Lung (tissue), 5 donors: ENCODE results near the gene ZGPAT. TPM values are rescaled to one million over a fixed set of nuclear protein-coding genes. Genes with fewer than 3 reads are reported as not detected.

Experiments used
- polyA plus RNA-seq, 2 donors: library from polyadenylated mRNA; stranded (reverse); fragments of 200-250 nt; gene quantifications; one replicate each; pipeline ENCODE4 v1.2.1, GENCODE V29; 2013
- small RNA-seq: library from RNA; depleted of rRNA; stranded (forward); fragments of <200 nt; gene quantifications from one replicate; pipeline ENCODE3, GENCODE V24; 2014; ENCODE audit warnings: low replicate concordance
- total RNA-seq, 2 donors: library from RNA; depleted of rRNA in 1 of 2; stranded (reverse); fragments of >200 nt in 1 of 2; gene quantifications; one replicate each; pipeline ENCODE4 v1.2.1, GENCODE V29; 2014 to 2021
- donor health status: Bipolar disorder and iron deficiency.
- donor health status: healthy.
- donor health status: DM: yes; HTN: yes; CAD: no.

The ZGPAT gene
- total and polyA plus RNA-seq, 4 donors, result 18.3 to 45.0 (median 33.7) TPM

Small RNA genes within 50 kb of the gene (small RNA-seq; reads per million reads assigned to genes)
- gene LIME1 (not detected), gene TNFRSF6B (not detected)

Other genes starting within 250 kb of the ZGPAT start
- gene KCNQ2, start 235.4 kb upstream of the ZGPAT start, total RNA-seq, result 1 to 10 TPM in 1 of 2 donors, under 1 TPM in 1; 0.28 to 6.8 TPM
- under 1 TPM in 1 of 2 donors, not detected in 1; 0.18 TPM for gene KCNQ2, start 235.4 kb upstream of the ZGPAT start, polyA plus RNA-seq
- 1 to 10 TPM; 1.3 to 1.9 TPM for gene EEF1A2, start 209.0 kb upstream of the ZGPAT start, total RNA-seq
- under 1 TPM; 0.47 to 0.73 TPM for gene EEF1A2, start 209.0 kb upstream of the ZGPAT start, polyA plus RNA-seq
- gene PPDPF, start 187.3 kb upstream of the ZGPAT start, total RNA-seq, result 100 to 1,000 TPM in 1 of 2 donors, 10 to 100 TPM in 1; 36.9 to 545 TPM
- 100 to 1,000 TPM; 409 to 540 TPM for gene PPDPF, start 187.3 kb upstream of the ZGPAT start, polyA plus RNA-seq
- 1 to 10 TPM in 1 of 2 donors, under 1 TPM in 1; 0.34 to 5.1 TPM for gene PTK6, start 170.7 kb upstream of the ZGPAT start, total RNA-seq
- 1 to 10 TPM; 3.1 to 4.3 TPM for gene PTK6, start 170.7 kb upstream of the ZGPAT start, polyA plus RNA-seq
- not detected for gene SRMS, start 160.3 kb upstream of the ZGPAT start, total RNA-seq
- gene SRMS, start 160.3 kb upstream of the ZGPAT start, polyA plus RNA-seq, result under 1 TPM in 1 of 2 donors, not detected in 1; 0.06 TPM
- 1 to 10 TPM; 2.6 to 3.2 TPM for gene FNDC11, start 153.9 kb upstream of the ZGPAT start, total RNA-seq
- gene FNDC11, start 153.9 kb upstream of the ZGPAT start, polyA plus RNA-seq, result 1 to 10 TPM; 1.0 to 2.0 TPM
- gene HELZ2, start 133.8 kb upstream of the ZGPAT start, total RNA-seq, result 10 to 100 TPM; 24.4 to 47.2 TPM
- gene HELZ2, start 133.8 kb upstream of the ZGPAT start, polyA plus RNA-seq, result 10 to 100 TPM in 1 of 2 donors, 1 to 10 TPM in 1; 9.0 to 26.4 TPM
- 10 to 100 TPM in 1 of 2 donors, 1 to 10 TPM in 1; 7.6 to 12.9 TPM for gene GMEB2, start 80.9 kb upstream of the ZGPAT start, total RNA-seq
- gene GMEB2, start 80.9 kb upstream of the ZGPAT start, polyA plus RNA-seq, result 10 to 100 TPM in 1 of 2 donors, 1 to 10 TPM in 1; 9.0 to 11.6 TPM
- 10 to 100 TPM; 15.8 to 18.2 TPM for gene STMN3, start 54.6 kb upstream of the ZGPAT start, total RNA-seq
- gene STMN3, start 54.6 kb upstream of the ZGPAT start, polyA plus RNA-seq, result 10 to 100 TPM; 13.6 to 20.9 TPM
- gene RTEL1, start 49.7 kb upstream of the ZGPAT start, total RNA-seq, result 10 to 100 TPM; 19.7 to 45.8 TPM
- 10 to 100 TPM; 12.4 to 15.6 TPM for gene RTEL1, start 49.7 kb upstream of the ZGPAT start, polyA plus RNA-seq
- 10 to 100 TPM in 1 of 2 donors, 1 to 10 TPM in 1; 1.6 to 19.8 TPM for gene TNFRSF6B, start 11.4 kb upstream of the ZGPAT start, total RNA-seq
- 100 to 1,000 TPM in 1 of 2 donors, 10 to 100 TPM in 1; 45.5 to 195 TPM for gene TNFRSF6B, start 11.4 kb upstream of the ZGPAT start, polyA plus RNA-seq
- gene ARFRP1, start 63 bp upstream of the ZGPAT start, total RNA-seq, result 10 to 100 TPM; 29.8 to 56.0 TPM
- 10 to 100 TPM; 43.9 to 50.8 TPM for gene ARFRP1, start 63 bp upstream of the ZGPAT start, polyA plus RNA-seq
- gene LIME1, start 28.6 kb downstream of the ZGPAT start, total RNA-seq, result 1 to 10 TPM; 6.2 to 9.0 TPM
- 10 to 100 TPM; 11.3 to 19.9 TPM for gene LIME1, start 28.6 kb downstream of the ZGPAT start, polyA plus RNA-seq
- gene SLC2A4RG, start 31.7 kb downstream of the ZGPAT start, total RNA-seq, result 100 to 1,000 TPM in 1 of 2 donors, 10 to 100 TPM in 1; 18.8 to 121 TPM
- gene SLC2A4RG, start 31.7 kb downstream of the ZGPAT start, polyA plus RNA-seq, result 10 to 100 TPM; 41.6 to 81.1 TPM
- 10 to 100 TPM; 10.8 to 15.3 TPM for gene ZBTB46, start 123.2 kb downstream of the ZGPAT start, total RNA-seq
- 1 to 10 TPM; 3.4 to 4.4 TPM for gene ZBTB46, start 123.2 kb downstream of the ZGPAT start, polyA plus RNA-seq
- gene ABHD16B, start 153.5 kb downstream of the ZGPAT start, total RNA-seq, result not detected
- gene ABHD16B, start 153.5 kb downstream of the ZGPAT start, polyA plus RNA-seq, result 1 to 10 TPM in 1 of 2 donors, under 1 TPM in 1; 0.89 to 1.5 TPM
- gene TPD52L2, start 157.2 kb downstream of the ZGPAT start, total RNA-seq, result 10 to 100 TPM; 66.2 to 92.4 TPM
- 100 to 1,000 TPM in 1 of 2 donors, 10 to 100 TPM in 1; 66.2 to 130 TPM for gene TPD52L2, start 157.2 kb downstream of the ZGPAT start, polyA plus RNA-seq
- 10 to 100 TPM; 25.1 to 64.5 TPM for gene DNAJC5, start 187.1 kb downstream of the ZGPAT start, total RNA-seq
- 10 to 100 TPM; 26.5 to 48.2 TPM for gene DNAJC5, start 187.1 kb downstream of the ZGPAT start, polyA plus RNA-seq
- gene UCKL1, start 248.4 kb downstream of the ZGPAT start, total RNA-seq, result 10 to 100 TPM; 33.6 to 42.7 TPM
- gene UCKL1, start 248.4 kb downstream of the ZGPAT start, polyA plus RNA-seq, result 10 to 100 TPM; 34.8 to 37.5 TPM